Heart left ventricle (tissue), 16 donors: ENCODE measurements around the gene ACVRL1. TPM values are rescaled to one million over a fixed set of nuclear protein-coding genes. Genes with fewer than 3 reads are reported as not detected.

ENCODE experiments used
- ATAC-seq, 4 donors: fragments of 200-7000 bp; cut with Tn5 transposase; one replicate each; pipeline ENCODE4 v1.9.1; 2020 to 2022; ENCODE audit warnings: moderate library complexity in 4 of 4, mild to moderate bottlenecking in 3 of 4, moderate number of reproducible peaks in 1 of 4
- DNase-seq, 5 donors: peaks; one replicate each; pipeline ENCODE4 v3.0.0-alpha.2; 2020
- H3K27ac ChIP-seq, 12 donors: fragments of 200-600 bp; sonication (generic) in 4 of 12; one replicate each; pipeline versions ENCODE4 v1.5.0 to v1.8.0; 2016 to 2022; ENCODE audit warnings: mild to moderate bottlenecking in 2 of 12
- H3K27me3 ChIP-seq, 9 donors: fragments of 200-600 bp; sonication (generic) in 2 of 9; one replicate each; pipeline versions ENCODE4 v1.5.1 to v1.8.0; 2016 to 2022; ENCODE audit warnings: mild to moderate bottlenecking in 3 of 9
- H3K36me3 ChIP-seq, 9 donors: fragments of 200-600 bp; sonication (generic) in 2 of 9; one replicate each; pipeline versions ENCODE4 v1.5.0 to v1.8.0; 2018 to 2022; ENCODE audit warnings: mild to moderate bottlenecking in 2 of 9
- H3K4me1 ChIP-seq, 12 donors: fragments of 200-600 bp; sonication (generic) in 4 of 12; one replicate each; pipeline versions ENCODE4 v1.5.0 to v1.8.0; 2016 to 2022; ENCODE audit warnings: mild to moderate bottlenecking in 3 of 12
- H3K4me3 ChIP-seq, 12 donors: fragments of 200-600 bp; sonication (generic) in 4 of 12; one replicate each; pipeline versions ENCODE4 v1.5.0 to v1.8.0; 2017 to 2022; ENCODE audit warnings: mild to moderate bottlenecking in 9 of 12, moderate library complexity in 4 of 12
- H3K9me3 ChIP-seq, 12 donors: fragments of 200-600 bp; sonication (generic) in 4 of 12; one replicate each; pipeline versions ENCODE4 v1.5.0 to v1.8.0; 2016 to 2022; ENCODE audit warnings: mild to moderate bottlenecking in 1 of 12
- POLR2A ChIP-seq, 2 donors: fragments of 450-650 bp; IDR thresholded peaks; one replicate each; pipeline ENCODE4 v1.6.1; 2017; ENCODE audit warnings: antibody characterized with exemption in 2 of 2, mild to moderate bottlenecking in 2 of 2, moderate library complexity in 2 of 2
- WGBS, 4 donors: extraction: QIAGEN DNeasy Blood & Tissue Kit in 2 of 4; methylation state at CpG; one replicate each; pipeline versions ENCODE4 v1.1.5 to v1.1.7; 2013 to 2018; 5-methylcytosine and 5-hydroxymethylcytosine counted together
- intact Hi-C, 10 donors: fragments of 100-400 bp; cut with DNase I; formaldehyde crosslinking; loops; one replicate each; pipeline versions ENCODE4 v1.11.1 to v1.14.2; 2022
- polyA plus RNA-seq, 2 donors: library from polyadenylated mRNA; stranded (reverse); fragments of 200-250 nt; gene quantifications; one replicate each; pipeline ENCODE4 v1.2.3, GENCODE V29; 2013
- total RNA-seq, 9 donors: library from RNA; depleted of rRNA in 2 of 9; stranded (reverse); fragments of >200 nt in 2 of 9; fragmentation: NEBNext Ultra II Directional in 3 of 9; extraction: Animal tissue kit (Norgen Biotek cat#: 25700) in 3 of 9; gene quantifications; one replicate each; pipeline versions ENCODE4 v1.1.0 to v1.2.4, GENCODE V29; 2016 to 2023
- TF ChIP-seq, protein P1 (sequence below), 12 donors: fragments of 200-600 bp; sonication (generic) in 4 of 12; IDR thresholded peaks; one replicate each; pipeline versions ENCODE4 v1.5.0 to v1.8.0; 2018 to 2022; ENCODE audit warnings: antibody characterized with exemption in 12 of 12, mild to moderate bottlenecking in 5 of 12
- donor health status: ischemic (EF 13 %, LVEDD 7.1; RV severe dilation, severe dysfunction).
- donor health status: healthy with polysubstance abuse.
- donor health status: DM: no; HTN: yes; CAD: no.
- donor health status: DM: no; HTN: no; CAD: no.
- donor health status: ischemic (EF 25% LVEDD 6.9; RV normal size, moderate dysfunction).
- donor health status: ischemic (EF 25% LVEDD 5.7; RV mildly dilated, moderate dysfunction).
- donor health status: healthy.
- donor health status: DM: yes; HTN: yes; CAD: no.
- donor health status: ischemic (EF 35%, LVEDD 5.7; RV mildly dilated, moderate dysfunction).
- donor health status: nonischemic (EF 11% LVEDD 7.7; RV severe dilation, severe dysfunction).
- donor health status: DM: yes; HTN: yes; CAD: no.
- donor health status: PGD.
- donor health status: ischemic (EF 29% LVEDD 5.4; RV normal size, mild dysfunction).
- donor health status: nonischemic (EF 23%, LVEDD 6.1; RV moderate dilation, normal function).

ACVRL1 gene
- total and polyA plus RNA-seq, 11 donors: 20.5 to 116 (median 33.4) TPM

DNA sequence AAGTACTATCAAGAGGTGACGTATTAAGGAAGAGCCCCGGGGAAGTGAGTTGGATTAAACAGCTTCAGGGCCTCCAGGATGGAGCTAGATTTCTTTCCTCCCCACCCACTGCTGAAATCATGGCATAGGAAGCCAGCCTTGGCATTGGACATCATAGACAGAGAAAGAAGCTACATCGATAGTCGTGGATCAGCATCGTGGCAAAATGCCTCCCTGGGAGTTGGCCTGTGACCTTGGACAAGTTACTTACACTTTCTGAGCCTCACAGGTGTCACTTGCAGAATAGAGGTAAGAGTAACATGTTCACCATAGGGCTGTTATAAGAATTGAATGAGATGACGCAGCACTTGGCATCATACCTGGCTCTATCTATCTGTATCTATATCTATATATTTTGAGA lies 13.5 kb upstream of the ACVRL1 start:
- WGBS, 4 donors: 75 to 92% (median 87%) methylated on average over 6 of the region's 6 CpGs
- Histone ChIP-seq H3K27me3 (no peaks in the 10 kb centered on the region), H3K4me1 (peaks cover 5 to 41% (median 29%) of the 10 kb centered on the region in 12 donors), H3K27ac (no peak overlapping the region), H3K36me3 (no peaks in the 10 kb centered on the region), H3K4me3 (no peak overlapping the region), H3K9me3 (no peaks in the 10 kb centered on the region)
- ATAC-seq: no peak
- TF ChIP-seq POLR2A (IDR thresholded peaks at IDR 0.05): no peak
- intact Hi-C loops: loop anchor here in 8 of 10 donors (1.0 to 10.0 kb wide), 7 partner anchors 29 to 231 kb away; no protein-coding TSS in a partner anchor
- DNase-seq: no peak

DNA sequence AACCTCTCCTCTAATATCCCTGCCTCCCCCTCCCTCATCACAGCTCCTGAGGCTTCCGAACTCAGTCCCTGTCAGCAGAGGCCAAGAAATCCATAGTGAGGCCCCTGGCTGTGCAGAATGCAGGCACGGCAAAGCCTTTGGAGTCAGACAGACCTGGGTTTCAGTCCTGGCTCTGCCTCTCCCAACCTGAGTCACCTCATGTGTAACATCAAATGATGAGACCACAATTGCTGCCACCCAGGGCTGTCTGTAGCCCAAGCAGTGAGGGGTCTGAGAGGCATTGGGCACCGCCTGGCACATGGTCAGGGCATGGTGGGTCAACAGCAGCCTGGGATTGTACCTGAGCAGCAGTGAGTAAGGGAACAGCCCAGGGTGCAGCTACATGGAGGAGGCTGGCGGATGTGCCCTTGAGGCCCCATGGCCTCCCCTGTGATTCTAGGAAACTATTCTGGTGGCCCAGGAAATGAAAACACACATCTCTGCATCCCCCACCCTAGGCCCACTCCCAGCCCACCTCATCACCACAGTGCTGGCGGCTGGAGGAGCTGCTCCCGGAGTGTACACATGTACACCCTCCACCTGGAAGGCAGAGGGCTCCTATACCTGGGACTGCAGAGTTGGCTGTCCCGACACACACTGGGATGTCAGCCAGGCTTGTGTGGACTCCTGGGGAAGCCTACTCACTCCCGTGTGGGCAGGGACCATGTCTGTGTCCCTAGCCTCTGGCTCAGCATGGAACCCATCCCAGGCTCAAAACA lies 11.7 kb upstream of the ACVRL1 start:
- 74 to 88% (median 85%) methylated on average over 4 to 8 of the region's 8 CpGs for WGBS, 4 donors
- no peak for TF ChIP-seq POLR2A (IDR thresholded peaks at IDR 0.05)
- TF ChIP-seq, protein P1, sequence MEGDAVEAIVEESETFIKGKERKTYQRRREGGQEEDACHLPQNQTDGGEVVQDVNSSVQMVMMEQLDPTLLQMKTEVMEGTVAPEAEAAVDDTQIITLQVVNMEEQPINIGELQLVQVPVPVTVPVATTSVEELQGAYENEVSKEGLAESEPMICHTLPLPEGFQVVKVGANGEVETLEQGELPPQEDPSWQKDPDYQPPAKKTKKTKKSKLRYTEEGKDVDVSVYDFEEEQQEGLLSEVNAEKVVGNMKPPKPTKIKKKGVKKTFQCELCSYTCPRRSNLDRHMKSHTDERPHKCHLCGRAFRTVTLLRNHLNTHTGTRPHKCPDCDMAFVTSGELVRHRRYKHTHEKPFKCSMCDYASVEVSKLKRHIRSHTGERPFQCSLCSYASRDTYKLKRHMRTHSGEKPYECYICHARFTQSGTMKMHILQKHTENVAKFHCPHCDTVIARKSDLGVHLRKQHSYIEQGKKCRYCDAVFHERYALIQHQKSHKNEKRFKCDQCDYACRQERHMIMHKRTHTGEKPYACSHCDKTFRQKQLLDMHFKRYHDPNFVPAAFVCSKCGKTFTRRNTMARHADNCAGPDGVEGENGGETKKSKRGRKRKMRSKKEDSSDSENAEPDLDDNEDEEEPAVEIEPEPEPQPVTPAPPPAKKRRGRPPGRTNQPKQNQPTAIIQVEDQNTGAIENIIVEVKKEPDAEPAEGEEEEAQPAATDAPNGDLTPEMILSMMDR (IDR thresholded peaks at IDR 0.05): no peak
- no peaks in the 10 kb centered on the region for H3K36me3 ChIP-seq
- H3K27me3 ChIP-seq: no peaks in the 10 kb centered on the region
- peaks cover 5 to 44% (median 31%) of the 10 kb centered on the region in 12 donors for H3K4me1 ChIP-seq
- peak overlapping the region in 6 of 12 donors; percentile 1 to 51 (median 17) for H3K27ac ChIP-seq
- intact Hi-C loops: loop anchor here in 9 of 10 donors (1.0 to 10.0 kb wide), 7 partner anchors 27 to 229 kb away; no protein-coding TSS in a partner anchor
- H3K9me3 ChIP-seq: no peaks in the 10 kb centered on the region
- no peak overlapping the region for H3K4me3 ChIP-seq
- ATAC-seq: no peak
- peak in 1 of 5 donors; percentile 54 for DNase-seq

DNA sequence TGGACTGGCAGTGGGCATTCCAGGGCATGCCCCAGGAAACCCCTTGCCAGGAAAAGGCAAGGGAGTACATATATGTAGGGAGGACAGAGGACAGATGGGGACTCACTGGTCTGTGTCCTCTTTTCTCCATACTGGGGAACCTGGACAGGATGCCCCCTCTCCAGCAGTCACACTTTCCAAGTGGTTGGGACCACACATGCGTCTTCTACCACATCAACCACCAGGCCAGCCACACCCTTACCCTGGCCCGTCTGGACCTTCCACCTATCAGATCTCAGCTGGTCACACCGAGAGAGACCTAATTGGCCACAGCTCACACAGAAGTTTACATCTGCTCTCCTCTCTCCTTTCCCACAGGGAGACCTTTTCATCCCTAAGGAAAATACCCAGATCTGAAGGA lies 11.1 kb upstream of the ACVRL1 start:
- intact Hi-C loops: loop anchor here in 3 of 10 donors (2.0 to 10.0 kb wide), 5 partner anchors 27 to 229 kb away; no protein-coding TSS in a partner anchor
- H3K4me1 ChIP-seq: peaks cover 5 to 44% (median 31%) of the 10 kb centered on the region in 12 donors
- no peaks in the 10 kb centered on the region for H3K36me3 ChIP-seq
- DNase-seq (peak in 1 of 5 donors; percentile 14), ATAC-seq (no peak)
- TF ChIP-seq, protein P1 (IDR thresholded peaks at IDR 0.05): no peak
- TF ChIP-seq POLR2A (IDR thresholded peaks at IDR 0.05): no peak
- H3K27ac ChIP-seq: peak overlapping the region in 11 of 12 donors; percentile 51 to 85 (median 81)
- H3K27me3 ChIP-seq: no peaks in the 10 kb centered on the region
- no peaks in the 10 kb centered on the region for H3K9me3 ChIP-seq
- WGBS, 4 donors: 72 to 81% (median 77%) methylated on average over 3 of the region's 3 CpGs
- H3K4me3 ChIP-seq: no peak overlapping the region

GRCh38 chr12:51897181-51897580 lies 10.1 kb upstream of the ACVRL1 start:
- no peaks in the 10 kb centered on the region for H3K27me3 ChIP-seq
- peak overlapping the region; percentile 51 to 85 (median 80) for H3K27ac ChIP-seq
- peak; percentile 61 to 87 (median 76) for ATAC-seq
- WGBS, 4 donors: 46 to 69% (median 63%) methylated on average over 8 of the region's 8 CpGs
- TF ChIP-seq POLR2A (IDR thresholded peaks at IDR 0.05): peak in 1 of 2 donors; percentile 44
- TF ChIP-seq, protein P1 (IDR thresholded peaks at IDR 0.05): no peak
- intact Hi-C loops: loop anchor here in 3 of 10 donors (2.0 to 10.0 kb wide), 5 partner anchors 26 to 228 kb away; no protein-coding TSS in a partner anchor
- H3K36me3 ChIP-seq: no peaks in the 10 kb centered on the region
- no peak overlapping the region for H3K4me3 ChIP-seq
- peaks cover 5 to 44% (median 31%) of the 10 kb centered on the region in 12 donors for H3K4me1 ChIP-seq
- H3K9me3 ChIP-seq: no peaks in the 10 kb centered on the region
- peak; percentile 61 to 75 (median 69) for DNase-seq
